SU-DHL-6 (cell line): ENCODE data around the gene MLH1.
A peak's percentile ranks its signal among the peaks of the same experiment; 100 is the strongest.
"Not testable (repeated sequence)": the region's sequence is repeated elsewhere in the genome, so short reads cannot be mapped to it uniquely, and the experiment has no call there.

Source experiments
- H2AFZ ChIP-seq: fragments of 200-600 bp; sonication (generic); 2 replicates; pipeline ENCODE4 v1.6.1; 2014; ENCODE audit warnings: low read depth, mild to moderate bottlenecking, moderate library complexity, mixed read lengths, antibody characterized with exemption, low read length; ENCODE audit not compliant: severe bottlenecking
- H3F3A ChIP-seq: fragments of 200-600 bp; shearing (Covaris generic); 2 replicates; pipeline ENCODE4 v1.6.0; 2016; ENCODE audit warnings: antibody characterized with exemption, mild to moderate bottlenecking; ENCODE audit not compliant: insufficient read depth
- H3K27ac ChIP-seq: fragments of 200-600 bp; sonication (generic); 2 replicates; pipeline ENCODE4 v1.5.1; 2016; ENCODE audit warnings: low read depth, mild to moderate bottlenecking, low read length, moderate library complexity, mixed read lengths
- H3K27me3 ChIP-seq: fragments of 200-600 bp; sonication (generic), shearing (Covaris generic); 2 replicates; pipeline ENCODE4 v1.6.0; 2014; ENCODE audit warnings: mild to moderate bottlenecking, low read length
- H3K36me3 ChIP-seq: fragments of 200-600 bp; sonication (generic); 2 replicates; pipeline ENCODE4 v1.6.1; 2014; ENCODE audit warnings: mild to moderate bottlenecking, low read length, mixed read lengths
- H3K4me2 ChIP-seq: fragments of 300-600, 200-600 bp; shearing (Covaris generic), sonication (generic); 2 replicates; pipeline ENCODE4 v1.6.0; 2014; ENCODE audit warnings: low read length, low read depth, mild to moderate bottlenecking; ENCODE audit not compliant: poor library complexity, severe bottlenecking
- H3K4me3 ChIP-seq: fragments of 200-600 bp; sonication (generic); 2 replicates; pipeline ENCODE4 v1.5.1; 2014; ENCODE audit warnings: antibody characterized with exemption, low read length, mild to moderate bottlenecking, mixed read lengths; ENCODE audit not compliant: insufficient read depth, poor library complexity, severe bottlenecking
- H3K79me2 ChIP-seq: fragments of 200-600 bp; sonication (generic); 2 replicates; pipeline ENCODE4 v1.6.1; 2014; ENCODE audit warnings: mild to moderate bottlenecking, low read length, moderate library complexity; ENCODE audit not compliant: insufficient read depth
- H3K9ac ChIP-seq: fragments of 200-600 bp; sonication (generic); 2 replicates; pipeline ENCODE4 v1.7.0; 2014; ENCODE audit warnings: mild to moderate bottlenecking, low read length
- H3K9me2 ChIP-seq: fragments of 200-600 bp; sonication (generic); replicated peaks from 2 replicates; pipeline ENCODE4 v1.6.1; 2014; ENCODE audit warnings: low read length; ENCODE audit not compliant: insufficient read depth
- H3K9me3 ChIP-seq: fragments of 200-600 bp; sonication (generic); 2 replicates; pipeline ENCODE4 v1.6.1; 2014; ENCODE audit warnings: low read length, mixed read lengths; ENCODE audit not compliant: insufficient read depth
- H4K20me1 ChIP-seq: fragments of 200-600 bp; sonication (generic); 2 replicates; pipeline ENCODE4 v1.6.1; 2014; ENCODE audit warnings: low read depth, mild to moderate bottlenecking, antibody characterized with exemption, low read length, moderate library complexity, mixed read lengths
- EZH2phosphoT487 ChIP-seq: fragments of 200-600 bp; sonication (generic), shearing (Covaris generic); conservative IDR thresholded peaks from 2 replicates; pipeline ENCODE4 v1.6.1; 2018; ENCODE audit warnings: mild to moderate bottlenecking, antibody characterized with exemption, low read length, moderate library complexity, mixed read lengths
- TF ChIP-seq, protein P1 (sequence below): fragments of 200-600 bp; sonication (generic); IDR thresholded peaks from one replicate; pipeline ENCODE4 v1.5.1; 2017; ENCODE audit warnings: antibody characterized with exemption, mild to moderate bottlenecking, low read length, moderate library complexity; ENCODE audit not compliant: insufficient read depth, poor library complexity, severe bottlenecking

The MLH1 gene

GRCh38 chr3:36944641-36945270, 48.6 kb upstream of the MLH1 start, which contains the start of gene TRANK1:
TSS of gene TRANK1 (minus strand) at chr3:36945054. CDS start at chr3:36944809, 245 bp downstream.
- peak within 1 kb of the TSS; percentile 52 for H3K4me2 ChIP-seq
- TF ChIP-seq, protein P1, sequence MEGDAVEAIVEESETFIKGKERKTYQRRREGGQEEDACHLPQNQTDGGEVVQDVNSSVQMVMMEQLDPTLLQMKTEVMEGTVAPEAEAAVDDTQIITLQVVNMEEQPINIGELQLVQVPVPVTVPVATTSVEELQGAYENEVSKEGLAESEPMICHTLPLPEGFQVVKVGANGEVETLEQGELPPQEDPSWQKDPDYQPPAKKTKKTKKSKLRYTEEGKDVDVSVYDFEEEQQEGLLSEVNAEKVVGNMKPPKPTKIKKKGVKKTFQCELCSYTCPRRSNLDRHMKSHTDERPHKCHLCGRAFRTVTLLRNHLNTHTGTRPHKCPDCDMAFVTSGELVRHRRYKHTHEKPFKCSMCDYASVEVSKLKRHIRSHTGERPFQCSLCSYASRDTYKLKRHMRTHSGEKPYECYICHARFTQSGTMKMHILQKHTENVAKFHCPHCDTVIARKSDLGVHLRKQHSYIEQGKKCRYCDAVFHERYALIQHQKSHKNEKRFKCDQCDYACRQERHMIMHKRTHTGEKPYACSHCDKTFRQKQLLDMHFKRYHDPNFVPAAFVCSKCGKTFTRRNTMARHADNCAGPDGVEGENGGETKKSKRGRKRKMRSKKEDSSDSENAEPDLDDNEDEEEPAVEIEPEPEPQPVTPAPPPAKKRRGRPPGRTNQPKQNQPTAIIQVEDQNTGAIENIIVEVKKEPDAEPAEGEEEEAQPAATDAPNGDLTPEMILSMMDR = no peak
- no peak for TF ChIP-seq EZH2phosphoT487
- no peaks in the 10 kb centered on the region for H3K9me2 ChIP-seq
- peak within 1 kb of the TSS; percentile 59 for H3K9ac ChIP-seq
- no peak within 1 kb of the TSS for H3K27ac ChIP-seq
- peak within 1 kb of the TSS; percentile 60 for H3K4me3 ChIP-seq
- H3F3A ChIP-seq = no peaks in the 10 kb centered on the region
- H2AFZ ChIP-seq = peak within 1 kb of the TSS; percentile 79
- H3K79me2 ChIP-seq = no peaks in the 10 kb centered on the region
- H3K36me3 ChIP-seq = no peaks in the 10 kb centered on the region
- peaks cover 10% of the 10 kb centered on the region; the same call in 1 of the 2 replicates for H3K9me3 ChIP-seq
- H3K27me3 ChIP-seq = no peaks in the 10 kb centered on the region
- H4K20me1 ChIP-seq = no peaks in the 10 kb centered on the region

DNA sequence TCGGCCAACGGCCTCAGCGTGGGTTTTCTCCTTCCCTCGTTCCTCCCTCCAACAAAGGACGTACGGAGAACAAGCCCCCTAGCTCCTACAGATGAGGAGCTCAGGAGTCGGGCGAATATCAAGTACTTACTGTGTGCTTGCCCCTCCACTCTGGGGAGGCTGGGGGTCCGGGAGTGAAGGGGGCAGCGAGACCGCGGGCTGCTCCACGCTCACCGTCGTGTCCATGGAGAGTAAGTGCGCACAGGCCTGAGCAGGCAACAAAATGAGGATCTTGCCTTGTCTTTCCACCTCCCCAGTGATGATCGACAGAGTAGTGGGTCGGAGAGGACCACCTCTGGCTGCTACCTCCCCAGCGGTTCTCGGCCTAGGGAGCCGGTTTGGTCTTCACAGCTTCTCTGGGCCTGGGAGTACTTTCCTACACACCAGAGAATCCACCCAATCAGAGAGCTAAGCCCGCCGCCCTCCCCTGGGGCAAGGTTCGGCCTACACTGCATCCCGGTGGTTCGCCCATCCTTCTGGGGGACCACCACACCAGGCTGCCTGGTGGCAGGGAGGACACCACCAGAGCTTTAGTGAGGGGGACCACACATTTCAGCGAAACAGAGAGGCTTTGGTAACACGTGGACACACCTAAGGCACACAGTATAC, 47.9 kb upstream of the MLH1 start:
- H3K27me3 ChIP-seq = no peaks in the 10 kb centered on the region
- peaks cover 10% of the 10 kb centered on the region; the same call in 1 of the 2 replicates for H3K9me3 ChIP-seq
- TF ChIP-seq EZH2phosphoT487 = no peak
- TF ChIP-seq, protein P1 = no peak
- H3K79me2 ChIP-seq = no peaks in the 10 kb centered on the region
- no peaks in the 10 kb centered on the region for H4K20me1 ChIP-seq
- H3K4me3 ChIP-seq = no peak overlapping the region
- peak overlapping the region; percentile 79 for H2AFZ ChIP-seq
- H3K27ac ChIP-seq = no peak overlapping the region
- H3K36me3 ChIP-seq = no peaks in the 10 kb centered on the region
- peak overlapping the region; percentile 52 for H3K4me2 ChIP-seq
- H3F3A ChIP-seq = no peaks in the 10 kb centered on the region
- 0 out of 2 replicates have a peak overlapping the region, but pooled peaks have one; percentile 59 for H3K9ac ChIP-seq
- no peaks in the 10 kb centered on the region for H3K9me2 ChIP-seq

DNA sequence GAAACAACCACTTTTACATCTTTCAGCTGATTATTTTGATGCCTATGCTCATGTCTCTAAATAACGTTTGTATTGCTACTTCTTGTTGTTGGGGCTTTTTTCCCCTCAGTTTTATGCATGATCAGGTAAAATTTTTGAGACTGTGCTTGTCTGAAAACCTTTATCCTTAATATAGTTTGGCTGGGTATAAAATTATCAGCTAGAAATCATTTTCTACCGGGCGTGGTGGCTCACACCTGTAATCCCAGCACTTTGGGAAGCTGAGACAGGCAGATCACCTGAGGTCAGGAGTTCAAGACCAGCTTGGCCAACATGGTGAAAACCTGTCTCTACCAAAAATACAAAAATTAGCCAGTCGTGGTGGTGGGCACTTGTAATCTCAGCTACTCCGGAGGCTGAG, 45.5 kb upstream of the MLH1 start:
- peaks cover 10% of the 10 kb centered on the region; the same call in 1 of the 2 replicates for H3K9me3 ChIP-seq
- H2AFZ ChIP-seq, H3F3A ChIP-seq, H3K9ac ChIP-seq, H4K20me1 ChIP-seq, H3K79me2 ChIP-seq, H3K27ac ChIP-seq, H3K4me3 ChIP-seq, H3K27me3 ChIP-seq, H3K4me2 ChIP-seq, H3K9me2 ChIP-seq, H3K36me3 ChIP-seq: not testable (repeated sequence)
